NCI-H510A (cell line): ENCODE data around the gene NPAP1.
"Not testable (repeated sequence)": the region's sequence is repeated elsewhere in the genome, so short reads cannot be mapped to it uniquely, and the experiment has no call there.

Source experiments
- DNase-seq: peaks from one replicate; lab custom pipeline; 2025; lab: John Stamatoyannopoulos, UW

Gene NPAP1

GRCh38 chr15:24675332-24676144 is at the start of gene NPAP1:
TSS of gene NPAP1 (plus strand) at chr15:24675775. CDS start at chr15:24675868, 93 bp downstream.
- no peak for DNase-seq

GRCh38 chr15:24627443-24627842 is 48.1 kb upstream of the NPAP1 start:
- no peak for DNase-seq

- DNase-seq: no peak
Measured at GRCh38 chr15:24633082-24633481, 42.5 kb upstream of the NPAP1 start.

- not testable (repeated sequence) for DNase-seq
Measured at GRCh38 chr15:24639412-24639811, 36.2 kb upstream of the NPAP1 start.

- no peak for DNase-seq
Measured at GRCh38 chr15:24645627-24646026, 29.9 kb upstream of the NPAP1 start.

GRCh38 chr15:24659622-24660021 is 16.0 kb upstream of the NPAP1 start:
- no peak for DNase-seq

- no peak for DNase-seq
Measured at GRCh38 chr15:24662991-24663390, 12.6 kb upstream of the NPAP1 start.

- DNase-seq: no peak
Measured at GRCh38 chr15:24676431-24676830, 856 bp downstream of the NPAP1 start.

GRCh38 chr15:24678485-24678884 is 2.9 kb downstream of the NPAP1 start:
- no peak for DNase-seq

- DNase-seq: no peak
Measured at GRCh38 chr15:24682002-24682401, 6.4 kb downstream of the NPAP1 start.

GRCh38 chr15:24682905-24683304 is 7.3 kb downstream of the NPAP1 start:
- DNase-seq: not testable (repeated sequence)

- no peak for DNase-seq
Measured at GRCh38 chr15:24683736-24684135, 8.2 kb downstream of the NPAP1 start.

- no peak for DNase-seq
Measured at GRCh38 chr15:24684313-24684712, 8.7 kb downstream of the NPAP1 start.

- DNase-seq: no peak
Measured at GRCh38 chr15:24696201-24696600, 20.6 kb downstream of the NPAP1 start.

GRCh38 chr15:24696842-24697241 is 21.3 kb downstream of the NPAP1 start:
- DNase-seq: no peak

GRCh38 chr15:24718289-24719082 is 42.9 kb downstream of the NPAP1 start:
- no peak for DNase-seq

- no peak for DNase-seq
Measured at GRCh38 chr15:24729760-24730159, 54.2 kb downstream of the NPAP1 start.
